ENCODE data around the gene FASN. TPM values are rescaled to one million over a fixed set of nuclear protein-coding genes. Genes with fewer than 3 reads are reported as not detected.
A peak's percentile ranks its signal among the peaks of the same experiment; 100 is the strongest.

FASN gene
- total and polyA plus RNA-seq, 2 of the 13 experiments (the other 11 are each of a cell fraction or from before 2014, with no cell fraction given), result 51.7 to 101 TPM

DNA sequence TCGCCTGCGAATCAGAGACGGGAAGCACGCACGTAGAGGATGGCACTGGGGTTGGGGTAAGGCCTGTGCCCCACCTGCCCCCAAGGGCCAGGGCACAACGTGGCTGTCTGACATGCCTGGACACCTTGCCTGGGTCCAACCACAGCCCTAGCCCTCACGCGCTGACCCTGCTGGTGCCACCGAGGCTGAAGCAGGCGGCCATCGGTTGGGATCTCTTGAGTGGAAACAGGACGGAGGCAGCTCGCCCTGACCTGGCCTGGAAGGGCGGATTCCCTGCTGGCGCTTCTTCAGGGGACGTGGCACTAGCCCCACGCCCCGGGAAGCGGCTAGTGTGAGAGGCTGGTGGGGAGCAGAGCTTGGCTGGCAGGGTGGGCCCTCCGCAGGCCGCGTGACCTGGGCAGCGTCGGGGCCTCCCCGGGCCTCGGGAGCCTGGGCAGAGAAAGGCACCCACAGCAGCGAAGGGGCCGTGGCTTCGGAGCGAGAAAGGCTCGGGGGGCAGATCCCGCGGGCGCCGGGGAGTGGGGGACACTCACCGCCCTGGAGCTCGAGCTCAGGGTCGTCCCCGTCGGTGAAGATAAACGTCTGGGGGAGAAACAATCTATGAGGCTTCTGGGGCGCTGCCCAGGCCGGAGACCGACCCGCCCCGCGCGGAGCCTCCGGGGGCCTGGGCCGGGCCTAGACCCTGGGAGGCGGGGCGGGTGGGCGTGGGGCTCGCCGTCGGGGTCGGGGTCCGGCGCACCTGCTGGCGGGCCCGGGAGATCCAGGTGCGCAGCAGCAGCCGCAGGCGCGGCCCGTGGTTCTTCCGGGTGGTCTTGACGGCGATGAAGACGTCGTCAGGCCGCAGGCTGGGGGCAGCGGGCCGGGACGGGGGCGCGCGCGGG, 47.0 kb downstream of the FASN start:
- peaks cover 42% of the 10 kb centered on the region for H3K4me1 ChIP-seq (ENCODE audit: insufficient read depth, low read length)
- H3K9me3 ChIP-seq (ENCODE audit: low read length), result no peaks in the 10 kb centered on the region
- no peaks in the 10 kb centered on the region; the same call in 1 of the 2 replicates for H4K20me1 ChIP-seq (ENCODE audit: insufficient read depth, low read length)
- intact Hi-C loops (cut with micrococcal nuclease; ENCODE audit: unreplicated experiment) (loop anchor here (1.0 to 5.0 kb wide), 2 partner anchors 14 to 46 kb away; partner anchors contain the start of genes DCXR and FASN), in situ Hi-C loops (cut with HindIII; ENCODE audit: extremely low pct_ligation_motif_present, low pct_unique_long_range_greater_than_20kb) (no loop called here)
- H3K27me3 ChIP-seq (ENCODE audit: control insufficient read depth in 1 of 2, insufficient read depth in 2 of 2, low read length in 2 of 2), result no peaks in the 10 kb centered on the region; a peak in 2 of 5 replicates
- DNase-seq (ENCODE audit: low spot score) (no peak), FAIRE-seq (no peak), ATAC-seq (peak; percentile 23)
- peaks cover 37% of the 10 kb centered on the region for H3K79me2 ChIP-seq (ENCODE audit: insufficient read depth, low read length)
- no TSS peak for BruUV-seq (replicated peaks)
- H3K4me2 ChIP-seq (ENCODE audit: low read depth, low read length), result peak overlapping the region; percentile 100
- H3K36me3 ChIP-seq (replicated peaks in 1 of 2; ENCODE audit: control insufficient read depth in 1 of 2, insufficient read depth in 2 of 2, low read length in 2 of 2), result peaks cover 19 to 48% of the 10 kb centered on the region in 2 experiments
- peak overlapping the region; percentile 88 for H3K9ac ChIP-seq (ENCODE audit: insufficient read depth, low read depth, low read length)
- ChIA-PET CTCF (ENCODE audit: low intra/inter-chr PET ratio, low total read pairs) (interaction anchor here (0.6 kb wide), 1 partner anchor 14 kb away, joined by 3 read pairs; the partner anchor contains the start of gene DCXR), POLR2A (interaction anchor here (1.0 to 3.4 kb wide), 6 partner anchors 7 to 179 kb away, joined by 3 to 33 read pairs (median 4); partner anchors contain the start of genes CENPX, DCXR, DUS1L and LRRC45)
- no peak overlapping the region for H2AFZ ChIP-seq (ENCODE audit: low read length)
- WGBS (ENCODE audit: low lambda C conversion rate), result 25% methylated on average over 25 of the region's 79 CpGs
- H3K27ac ChIP-seq (ENCODE audit: extremely low read length, insufficient read depth, low read length), result peak overlapping the region; percentile 71
- H3K4me3 ChIP-seq (replicated peaks in 1 of 3; ENCODE audit: insufficient read depth in 1 of 3, low read depth in 2 of 3, low read length in 3 of 3), result peak overlapping the region; percentile 76 to 99 (median 95)
- TF ChIP-seq CBFB (CRISPR knock-in tag; IDR thresholded peaks at IDR 0.05) (peak; percentile 15; the same call in 1 of the 2 replicates), NR2F6 (IDR thresholded peaks at IDR 0.05) (no peak), NR2F6 (CRISPR knock-in tag; IDR thresholded peaks at IDR 0.05) (no peak), ZNF776 (CRISPR knock-in tag; IDR thresholded peaks at IDR 0.05) (no peak), ZSCAN25 (CRISPR knock-in tag; IDR thresholded peaks at IDR 0.05) (peak; percentile 29; the same call in 1 of the 2 replicates)
- TF ChIP-seq, protein P1, sequence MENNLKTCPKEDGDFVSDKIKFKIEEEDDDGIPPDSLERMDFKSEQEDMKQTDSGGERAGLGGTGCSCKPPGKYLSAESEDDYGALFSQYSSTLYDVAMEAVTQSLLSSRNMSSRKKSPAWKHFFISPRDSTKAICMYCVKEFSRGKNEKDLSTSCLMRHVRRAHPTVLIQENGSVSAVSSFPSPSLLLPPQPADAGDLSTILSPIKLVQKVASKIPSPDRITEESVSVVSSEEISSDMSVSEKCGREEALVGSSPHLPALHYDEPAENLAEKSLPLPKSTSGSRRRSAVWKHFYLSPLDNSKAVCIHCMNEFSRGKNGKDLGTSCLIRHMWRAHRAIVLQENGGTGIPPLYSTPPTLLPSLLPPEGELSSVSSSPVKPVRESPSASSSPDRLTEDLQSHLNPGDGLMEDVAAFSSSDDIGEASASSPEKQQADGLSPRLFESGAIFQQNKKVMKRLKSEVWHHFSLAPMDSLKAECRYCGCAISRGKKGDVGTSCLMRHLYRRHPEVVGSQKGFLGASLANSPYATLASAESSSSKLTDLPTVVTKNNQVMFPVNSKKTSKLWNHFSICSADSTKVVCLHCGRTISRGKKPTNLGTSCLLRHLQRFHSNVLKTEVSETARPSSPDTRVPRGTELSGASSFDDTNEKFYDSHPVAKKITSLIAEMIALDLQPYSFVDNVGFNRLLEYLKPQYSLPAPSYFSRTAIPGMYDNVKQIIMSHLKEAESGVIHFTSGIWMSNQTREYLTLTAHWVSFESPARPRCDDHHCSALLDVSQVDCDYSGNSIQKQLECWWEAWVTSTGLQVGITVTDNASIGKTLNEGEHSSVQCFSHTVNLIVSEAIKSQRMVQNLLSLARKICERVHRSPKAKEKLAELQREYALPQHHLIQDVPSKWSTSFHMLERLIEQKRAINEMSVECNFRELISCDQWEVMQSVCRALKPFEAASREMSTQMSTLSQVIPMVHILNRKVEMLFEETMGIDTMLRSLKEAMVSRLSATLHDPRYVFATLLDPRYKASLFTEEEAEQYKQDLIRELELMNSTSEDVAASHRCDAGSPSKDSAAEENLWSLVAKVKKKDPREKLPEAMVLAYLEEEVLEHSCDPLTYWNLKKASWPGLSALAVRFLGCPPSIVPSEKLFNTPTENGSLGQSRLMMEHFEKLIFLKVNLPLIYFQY (CRISPR knock-in tag; IDR thresholded peaks at IDR 0.05; ENCODE audit: borderline replicate concordance), result no peak
- TF ChIP-seq, protein P2, sequence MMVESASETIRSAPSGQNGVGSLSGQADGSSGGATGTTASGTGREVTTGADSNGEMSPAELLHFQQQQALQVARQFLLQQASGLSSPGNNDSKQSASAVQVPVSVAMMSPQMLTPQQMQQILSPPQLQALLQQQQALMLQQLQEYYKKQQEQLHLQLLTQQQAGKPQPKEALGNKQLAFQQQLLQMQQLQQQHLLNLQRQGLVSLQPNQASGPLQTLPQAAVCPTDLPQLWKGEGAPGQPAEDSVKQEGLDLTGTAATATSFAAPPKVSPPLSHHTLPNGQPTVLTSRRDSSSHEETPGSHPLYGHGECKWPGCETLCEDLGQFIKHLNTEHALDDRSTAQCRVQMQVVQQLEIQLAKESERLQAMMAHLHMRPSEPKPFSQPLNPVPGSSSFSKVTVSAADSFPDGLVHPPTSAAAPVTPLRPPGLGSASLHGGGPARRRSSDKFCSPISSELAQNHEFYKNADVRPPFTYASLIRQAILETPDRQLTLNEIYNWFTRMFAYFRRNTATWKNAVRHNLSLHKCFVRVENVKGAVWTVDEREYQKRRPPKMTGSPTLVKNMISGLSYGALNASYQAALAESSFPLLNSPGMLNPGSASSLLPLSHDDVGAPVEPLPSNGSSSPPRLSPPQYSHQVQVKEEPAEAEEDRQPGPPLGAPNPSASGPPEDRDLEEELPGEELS (CRISPR knock-in tag; IDR thresholded peaks at IDR 0.05), result no peak
- TF ChIP-seq, protein P3, sequence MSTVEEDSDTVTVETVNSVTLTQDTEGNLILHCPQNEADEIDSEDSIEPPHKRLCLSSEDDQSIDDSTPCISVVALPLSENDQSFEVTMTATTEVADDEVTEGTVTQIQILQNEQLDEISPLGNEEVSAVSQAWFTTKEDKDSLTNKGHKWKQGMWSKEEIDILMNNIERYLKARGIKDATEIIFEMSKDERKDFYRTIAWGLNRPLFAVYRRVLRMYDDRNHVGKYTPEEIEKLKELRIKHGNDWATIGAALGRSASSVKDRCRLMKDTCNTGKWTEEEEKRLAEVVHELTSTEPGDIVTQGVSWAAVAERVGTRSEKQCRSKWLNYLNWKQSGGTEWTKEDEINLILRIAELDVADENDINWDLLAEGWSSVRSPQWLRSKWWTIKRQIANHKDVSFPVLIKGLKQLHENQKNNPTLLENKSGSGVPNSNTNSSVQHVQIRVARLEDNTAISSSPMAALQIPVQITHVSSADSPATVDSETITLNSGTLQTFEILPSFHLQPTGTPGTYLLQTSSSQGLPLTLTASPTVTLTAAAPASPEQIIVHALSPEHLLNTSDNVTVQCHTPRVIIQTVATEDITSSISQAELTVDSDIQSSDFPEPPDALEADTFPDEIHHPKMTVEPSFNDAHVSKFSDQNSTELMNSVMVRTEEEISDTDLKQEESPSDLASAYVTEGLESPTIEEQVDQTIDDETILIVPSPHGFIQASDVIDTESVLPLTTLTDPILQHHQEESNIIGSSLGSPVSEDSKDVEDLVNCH (CRISPR knock-in tag; IDR thresholded peaks at IDR 0.05), result no peak; the same call in 1 of the 2 replicates
- TF ChIP-seq, protein P4, sequence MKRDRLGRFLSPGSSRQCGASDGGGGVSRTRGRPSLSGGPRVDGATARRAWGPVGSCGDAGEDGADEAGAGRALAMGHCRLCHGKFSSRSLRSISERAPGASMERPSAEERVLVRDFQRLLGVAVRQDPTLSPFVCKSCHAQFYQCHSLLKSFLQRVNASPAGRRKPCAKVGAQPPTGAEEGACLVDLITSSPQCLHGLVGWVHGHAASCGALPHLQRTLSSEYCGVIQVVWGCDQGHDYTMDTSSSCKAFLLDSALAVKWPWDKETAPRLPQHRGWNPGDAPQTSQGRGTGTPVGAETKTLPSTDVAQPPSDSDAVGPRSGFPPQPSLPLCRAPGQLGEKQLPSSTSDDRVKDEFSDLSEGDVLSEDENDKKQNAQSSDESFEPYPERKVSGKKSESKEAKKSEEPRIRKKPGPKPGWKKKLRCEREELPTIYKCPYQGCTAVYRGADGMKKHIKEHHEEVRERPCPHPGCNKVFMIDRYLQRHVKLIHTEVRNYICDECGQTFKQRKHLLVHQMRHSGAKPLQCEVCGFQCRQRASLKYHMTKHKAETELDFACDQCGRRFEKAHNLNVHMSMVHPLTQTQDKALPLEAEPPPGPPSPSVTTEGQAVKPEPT (CRISPR knock-in tag; IDR thresholded peaks at IDR 0.05; ENCODE audit: low read depth), result 0 out of 2 replicates have a peak, but pooled peaks have one; percentile 26

All from HepG2 (cell line).